Thyroid gland (tissue), 4 donors: Measurements from ENCODE around the gene CDH6. TPM values are rescaled to one million over a fixed set of nuclear protein-coding genes. Genes with fewer than 3 reads are reported as not detected.
"Not testable (repeated sequence)": the region's sequence is repeated elsewhere in the genome, so short reads cannot be mapped to it uniquely, and the experiment has no call there.

ENCODE experiments used
- DNase-seq, 2 donors: peaks; one replicate each; pipeline ENCODE4 v3.0.0-alpha.2; 2019
- H3K27ac ChIP-seq, 3 donors: fragments of 200-600 bp; sonication (generic); 1 replicate in 2 of 3; 2 replicates in 1 of 3; pipeline ENCODE4 v1.5.1; 2016 to 2019; ENCODE audit warnings: mild to moderate bottlenecking in 1 of 3, moderate library complexity in 1 of 3
- H3K27me3 ChIP-seq: fragments of 200-600 bp; sonication (generic); one replicate; pipeline ENCODE4 v1.5.1; 2019
- H3K36me3 ChIP-seq, 2 donors: fragments of 200-600 bp; sonication (generic); one replicate each; pipeline ENCODE4 v1.5.1; 2016 to 2019
- H3K4me1 ChIP-seq, 2 donors: fragments of 200-600 bp; sonication (generic); one replicate each; pipeline ENCODE4 v1.5.1; 2017 to 2019
- H3K4me3 ChIP-seq, 3 donors: fragments of 200-600 bp; sonication (generic); replicated peaks in 1 of 3; 1 replicate in 2 of 3; 2 replicates in 1 of 3; pipeline ENCODE4 v1.5.1; 2016; ENCODE audit warnings: mild to moderate bottlenecking in 1 of 3
- H3K9me3 ChIP-seq: fragments of 200-600 bp; sonication (generic); one replicate; pipeline ENCODE4 v1.5.1; 2017
- POLR2A ChIP-seq, 2 donors: fragments of 450-650 bp; IDR thresholded peaks; one replicate each; pipeline ENCODE4 v1.6.1; 2017; ENCODE audit warnings: antibody characterized with exemption in 2 of 2, mild to moderate bottlenecking in 2 of 2, moderate library complexity in 1 of 2
- WGBS, 2 donors: methylation state at CpG; one replicate each; pipeline ENCODE4 v1.1.5; 2017; 5-methylcytosine and 5-hydroxymethylcytosine counted together
- intact Hi-C: fragments of 100-400 bp; cut with DNase I; formaldehyde crosslinking; loops from one replicate; pipeline ENCODE4 v1.15.1; 2023
- total RNA-seq, 4 donors: library from RNA; depleted of rRNA; stranded (reverse); fragments of >200 nt; gene quantifications; one replicate each; pipeline ENCODE4 v1.2.3, GENCODE V29; 2016
- TF ChIP-seq, protein P1 (sequence below), 6 experiments: fragments of 200-600 bp in 3 of 6; fragments of 450-650 bp in 3 of 6; sonication (generic) in 3 of 6; IDR thresholded peaks; one replicate each; pipeline ENCODE4 v1.5.1; 2016 to 2019; ENCODE audit warnings: antibody characterized with exemption in 6 of 6, mild to moderate bottlenecking in 2 of 6, inconsistent platforms in 1 of 6, moderate library complexity in 1 of 6

The CDH6 gene
- total RNA-seq, 4 donors from 2014 or later: 1.0 to 3.0 (median 2.2) TPM

DNA sequence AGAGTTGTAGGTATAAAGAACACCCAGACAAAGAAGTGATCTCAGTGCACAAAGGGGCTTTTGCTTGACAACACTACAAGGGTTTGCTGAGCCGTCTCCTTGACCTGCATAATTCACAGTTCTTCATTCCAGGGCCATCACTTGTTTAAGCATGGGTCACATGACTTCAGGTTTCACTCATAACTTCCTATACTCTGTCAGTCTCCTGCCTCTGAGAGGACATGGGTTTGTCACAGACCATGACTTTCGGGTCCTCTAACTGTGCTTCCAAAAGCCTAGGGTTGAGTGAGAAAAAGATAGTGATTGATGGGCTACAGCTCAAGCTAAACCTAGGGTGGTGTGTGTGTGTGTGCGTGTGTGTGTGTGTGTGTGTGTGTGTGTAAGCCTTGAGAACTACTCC is 166.4 kb downstream of the CDH6 start:
- H3K9me3 ChIP-seq: no peaks in the 10 kb centered on the region
- no peaks in the 10 kb centered on the region for H3K4me1 ChIP-seq
- no peak overlapping the region for H3K4me3 ChIP-seq
- WGBS, 2 donors: 67 to 83% methylated on average over 3 of the region's 3 CpGs
- H3K36me3 ChIP-seq: no peaks in the 10 kb centered on the region
- no peaks in the 10 kb centered on the region for H3K27me3 ChIP-seq
- intact Hi-C loops: no loop called here
- DNase-seq: no peak
- TF ChIP-seq POLR2A (IDR thresholded peaks at IDR 0.05): no peak
- TF ChIP-seq, protein P1, sequence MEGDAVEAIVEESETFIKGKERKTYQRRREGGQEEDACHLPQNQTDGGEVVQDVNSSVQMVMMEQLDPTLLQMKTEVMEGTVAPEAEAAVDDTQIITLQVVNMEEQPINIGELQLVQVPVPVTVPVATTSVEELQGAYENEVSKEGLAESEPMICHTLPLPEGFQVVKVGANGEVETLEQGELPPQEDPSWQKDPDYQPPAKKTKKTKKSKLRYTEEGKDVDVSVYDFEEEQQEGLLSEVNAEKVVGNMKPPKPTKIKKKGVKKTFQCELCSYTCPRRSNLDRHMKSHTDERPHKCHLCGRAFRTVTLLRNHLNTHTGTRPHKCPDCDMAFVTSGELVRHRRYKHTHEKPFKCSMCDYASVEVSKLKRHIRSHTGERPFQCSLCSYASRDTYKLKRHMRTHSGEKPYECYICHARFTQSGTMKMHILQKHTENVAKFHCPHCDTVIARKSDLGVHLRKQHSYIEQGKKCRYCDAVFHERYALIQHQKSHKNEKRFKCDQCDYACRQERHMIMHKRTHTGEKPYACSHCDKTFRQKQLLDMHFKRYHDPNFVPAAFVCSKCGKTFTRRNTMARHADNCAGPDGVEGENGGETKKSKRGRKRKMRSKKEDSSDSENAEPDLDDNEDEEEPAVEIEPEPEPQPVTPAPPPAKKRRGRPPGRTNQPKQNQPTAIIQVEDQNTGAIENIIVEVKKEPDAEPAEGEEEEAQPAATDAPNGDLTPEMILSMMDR (IDR thresholded peaks at IDR 0.05): no peak
- H3K27ac ChIP-seq: no peak overlapping the region

- WGBS, 2 donors: 15 to 27% methylated on average over 1 of the region's 1 CpG
- TF ChIP-seq, protein P1 (IDR thresholded peaks at IDR 0.05): no peak
- TF ChIP-seq POLR2A (IDR thresholded peaks at IDR 0.05): no peak
- H3K4me1 ChIP-seq: no peaks in the 10 kb centered on the region
- no peaks in the 10 kb centered on the region for H3K9me3 ChIP-seq
- no peaks in the 10 kb centered on the region for H3K27me3 ChIP-seq
- no peak overlapping the region for H3K27ac ChIP-seq
- H3K36me3 ChIP-seq: no peaks in the 10 kb centered on the region
- intact Hi-C loops: no loop called here
- H3K4me3 ChIP-seq: no peak overlapping the region
- DNase-seq: no peak
These were observed 167.7 kb downstream of the CDH6 start for GRCh38 chr5:31361234-31361633.

GRCh38 chr5:31361704-31362528 is 168.4 kb downstream of the CDH6 start:
- 84 to 89% methylated on average over 6 of the region's 6 CpGs for WGBS, 2 donors
- intact Hi-C loops, DNase-seq, H3K27ac ChIP-seq, H3K36me3 ChIP-seq, H3K4me3 ChIP-seq, H3K9me3 ChIP-seq, H3K27me3 ChIP-seq, H3K4me1 ChIP-seq: not testable (repeated sequence)

DNA sequence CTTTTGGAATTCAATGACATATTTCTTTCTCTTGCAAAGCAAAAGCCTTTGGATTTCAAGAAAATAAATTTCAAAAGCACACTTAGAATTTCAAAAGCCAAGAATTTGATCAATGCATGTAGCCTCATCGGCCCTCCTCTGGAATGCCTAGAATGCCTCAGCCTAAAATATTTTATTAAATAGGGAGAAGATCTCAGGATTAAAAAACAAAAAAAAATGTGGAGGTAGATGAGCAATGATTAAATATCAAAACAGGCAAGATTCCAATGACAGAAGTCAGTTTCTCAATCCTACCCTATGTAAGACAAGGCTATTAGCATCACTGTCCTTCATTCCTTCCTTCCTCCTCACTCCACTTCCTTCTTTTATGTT is 169.0 kb downstream of the CDH6 start:
- TF ChIP-seq POLR2A (IDR thresholded peaks at IDR 0.05): no peak
- TF ChIP-seq, protein P1 (IDR thresholded peaks at IDR 0.05): no peak
- Histone ChIP-seq H3K9me3 (no peaks in the 10 kb centered on the region), H3K36me3 (no peaks in the 10 kb centered on the region), H3K4me1 (peaks cover 0 to 8% of the 10 kb centered on the region in 2 donors), H3K27me3 (no peaks in the 10 kb centered on the region), H3K4me3 (no peak overlapping the region), H3K27ac (no peak overlapping the region)
- 78 to 94% methylated on average over 1 of the region's 1 CpG for WGBS, 2 donors
- intact Hi-C loops: no loop called here
- no peak for DNase-seq

- Histone ChIP-seq H3K4me1 (peaks cover 0 to 8% of the 10 kb centered on the region in 2 donors), H3K4me3 (no peak overlapping the region), H3K9me3 (no peaks in the 10 kb centered on the region), H3K36me3 (no peaks in the 10 kb centered on the region), H3K27me3 (no peaks in the 10 kb centered on the region), H3K27ac (no peak overlapping the region)
- TF ChIP-seq POLR2A (IDR thresholded peaks at IDR 0.05): no peak
- TF ChIP-seq, protein P1 (IDR thresholded peaks at IDR 0.05): no peak
- WGBS, 2 donors: 77% methylated on average over 3 of the region's 3 CpGs
- no peak for DNase-seq
- intact Hi-C loops: no loop called here
These were observed 169.6 kb downstream of the CDH6 start for GRCh38 chr5:31362931-31363568.
